Cerebellar cortex (tissue), 1 donor: ENCODE measurements around the gene LCOR.
A peak's percentile ranks its signal among the peaks of the same experiment; 100 is the strongest.
"Not testable (repeated sequence)": the region's sequence is repeated elsewhere in the genome, so short reads cannot be mapped to it uniquely, and the experiment has no call there.

Source experiments
- DNase-seq: peaks from one replicate; pipeline ENCODE4 v3.0.0-alpha.2; 2015; ENCODE audit warnings: low spot score

The LCOR gene

DNA sequence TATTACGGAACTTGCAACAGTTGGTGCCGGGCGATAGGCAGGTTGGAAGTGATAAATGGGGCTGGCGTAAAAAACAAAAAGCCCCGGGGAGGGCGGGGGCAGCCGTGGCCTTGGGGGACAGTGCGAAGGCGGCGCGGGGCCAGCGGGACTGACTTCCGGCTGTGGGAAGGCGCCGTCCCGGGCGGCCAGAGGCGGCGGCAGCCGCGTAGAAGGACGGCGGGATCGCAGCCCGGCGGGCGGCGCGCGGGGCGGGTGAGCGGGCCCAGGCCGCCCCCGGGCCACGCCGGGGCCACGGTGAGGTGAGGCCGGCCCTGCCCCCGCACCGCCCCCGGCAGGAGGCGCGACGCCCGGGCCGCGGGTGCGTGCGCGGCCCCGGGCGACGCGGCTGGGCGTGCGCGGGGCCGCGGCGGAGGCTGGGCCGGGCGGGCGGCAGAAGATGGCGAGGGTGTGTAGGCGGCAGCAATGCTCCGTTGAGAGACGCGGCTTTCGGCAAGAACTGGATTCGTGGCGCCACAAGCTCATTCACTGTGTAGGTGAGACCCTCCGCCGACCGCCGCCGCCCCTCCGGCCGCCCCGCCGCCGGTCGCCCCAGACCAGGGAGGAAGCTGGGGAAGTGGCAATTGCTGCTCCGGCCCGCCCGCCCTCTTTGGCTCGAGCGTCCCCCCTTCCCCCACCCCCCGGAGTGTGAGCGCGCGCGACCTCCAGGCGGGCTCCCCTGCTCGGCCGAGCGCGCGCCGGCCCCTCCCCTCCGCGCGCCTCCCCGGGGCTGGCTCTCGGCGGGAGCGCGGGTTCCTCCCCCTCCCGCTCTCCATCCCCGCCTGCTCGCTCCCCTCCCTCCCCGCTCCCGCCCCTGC, at the start of gene LCOR:
LCOR (plus strand) TSS at position 432 of the 854 bp plus-strand sequence. CDS start 116,760 bp downstream, outside the sequence.
- peak; percentile 71 for DNase-seq

DNA sequence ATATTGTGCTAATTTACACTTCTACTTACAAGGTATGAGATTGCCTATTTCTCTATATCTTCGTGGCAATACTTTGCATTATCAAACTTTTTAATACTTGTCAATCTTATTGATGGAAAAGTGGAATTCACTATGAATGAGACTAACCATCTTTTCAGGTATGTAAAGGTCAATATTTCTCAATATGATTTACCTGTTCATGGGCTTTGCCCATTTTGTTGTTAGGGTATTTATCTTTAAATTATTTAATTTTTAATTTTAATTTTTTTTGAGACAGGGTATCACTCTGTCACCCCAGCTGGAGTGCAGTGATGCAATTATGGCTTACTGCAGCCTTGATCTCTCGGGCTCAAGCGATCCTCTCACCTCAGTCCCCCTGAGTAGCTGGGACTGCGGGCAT, 47.8 kb upstream of the LCOR start:
- DNase-seq = no peak

DNA sequence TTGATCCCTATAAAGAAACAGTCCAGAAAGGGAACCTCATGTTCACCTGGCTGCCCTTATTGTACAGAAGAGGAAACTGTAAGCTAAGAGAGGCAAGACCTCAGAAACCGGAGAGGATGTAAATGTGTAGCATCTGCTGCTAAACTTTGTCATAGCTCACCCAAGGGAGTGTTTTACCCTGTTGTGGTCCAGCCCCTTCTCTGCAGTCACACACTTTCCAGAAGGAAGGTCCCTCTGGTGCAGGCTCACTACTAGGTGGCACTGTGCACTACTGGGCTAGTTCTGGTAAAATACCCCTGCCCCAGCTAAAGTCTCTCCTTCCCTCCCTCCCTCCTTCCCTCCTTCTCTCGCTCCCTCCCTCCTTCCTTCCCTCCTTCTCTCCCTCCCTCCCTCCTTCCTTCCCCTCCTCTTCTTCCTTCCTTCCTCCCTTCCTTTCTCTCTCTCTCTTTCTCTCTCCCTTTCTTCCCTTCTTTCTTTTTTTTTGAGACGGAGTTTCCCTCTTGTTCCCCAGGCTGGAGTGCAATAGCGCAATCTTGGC, 42.5 kb upstream of the LCOR start:
- no peak for DNase-seq

DNA sequence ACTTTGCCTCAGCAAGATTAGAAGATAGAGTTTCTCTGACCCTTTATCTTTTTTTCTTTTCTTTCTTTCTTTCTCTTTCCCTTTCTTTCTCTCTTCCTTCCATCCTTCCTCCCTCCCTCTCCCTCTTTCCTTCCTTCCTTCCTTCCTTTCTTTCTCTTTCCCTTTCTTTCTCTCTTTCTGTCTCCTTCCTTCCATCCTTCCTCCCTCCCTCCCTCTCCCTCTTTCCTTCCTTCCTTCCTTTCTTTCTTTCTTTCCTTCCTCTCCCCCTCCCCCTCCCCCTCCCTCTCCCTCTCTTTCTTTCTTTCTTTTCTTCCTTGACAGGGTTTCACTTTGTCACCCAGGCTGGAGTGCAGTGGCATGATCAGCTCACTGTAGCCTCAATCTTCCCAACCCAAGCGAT, 40.2 kb upstream of the LCOR start:
- DNase-seq = no peak

DNA sequence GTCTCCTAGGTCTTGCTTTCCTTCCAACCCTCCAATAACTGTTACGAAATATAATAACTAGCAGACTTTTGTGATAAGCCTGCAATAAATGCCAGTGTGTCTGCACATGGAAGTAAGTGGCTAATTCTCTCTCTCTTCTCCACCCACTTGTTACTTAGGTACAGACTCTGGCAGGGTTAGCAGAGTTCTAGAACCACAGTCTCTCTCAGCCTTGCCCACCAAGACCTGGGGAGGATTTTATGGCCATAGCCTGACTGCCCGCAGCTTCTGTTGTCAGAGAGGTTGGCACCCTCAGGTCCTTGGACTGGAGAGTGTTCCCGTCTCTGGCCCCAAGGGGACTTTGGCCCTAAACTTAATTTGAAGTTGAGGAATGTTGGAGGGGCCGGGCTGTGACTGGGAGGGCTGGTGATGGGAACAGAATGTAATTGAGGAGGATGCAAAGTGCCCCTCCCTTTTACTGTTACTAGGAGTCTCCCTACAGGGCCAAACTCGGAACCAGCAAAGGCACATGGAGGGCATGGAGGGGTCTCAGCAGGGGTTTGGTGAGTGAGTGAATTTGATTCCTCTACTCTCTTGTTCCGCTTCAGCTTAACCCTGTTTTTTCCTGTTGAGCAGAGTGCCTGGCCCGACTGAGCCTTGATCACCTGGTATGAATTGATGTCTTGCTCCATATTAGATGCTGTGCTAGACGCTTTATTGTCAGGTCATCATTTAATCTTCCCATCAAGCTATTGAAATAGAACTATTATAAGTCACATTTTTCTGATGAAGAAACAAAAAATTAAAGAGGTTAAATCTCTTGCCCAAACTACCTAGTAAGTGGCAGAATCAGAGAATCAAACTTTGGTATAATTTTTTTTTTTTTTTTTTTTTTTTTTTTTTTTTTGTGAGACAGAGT, 37.0 kb upstream of the LCOR start:
- DNase-seq = no peak

DNA sequence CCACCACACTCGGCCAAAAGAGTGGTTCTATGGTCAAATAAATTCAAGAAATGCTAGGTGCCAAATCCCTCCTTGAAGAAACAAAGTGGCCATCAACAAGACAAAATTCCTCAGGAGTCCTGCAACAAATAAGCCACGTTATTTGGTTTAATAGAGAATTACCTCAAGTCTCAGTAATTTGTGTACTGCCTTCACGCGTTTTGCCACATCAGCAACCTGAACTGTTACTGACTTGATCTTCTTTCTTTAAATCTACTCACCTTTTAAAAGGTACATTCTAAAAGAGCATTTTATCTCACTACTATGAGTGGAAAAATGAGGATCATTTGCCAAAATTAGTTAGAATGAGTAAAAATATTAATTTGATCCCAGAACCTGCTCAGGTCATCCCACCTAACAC, 34.6 kb upstream of the LCOR start:
- no peak for DNase-seq

DNA sequence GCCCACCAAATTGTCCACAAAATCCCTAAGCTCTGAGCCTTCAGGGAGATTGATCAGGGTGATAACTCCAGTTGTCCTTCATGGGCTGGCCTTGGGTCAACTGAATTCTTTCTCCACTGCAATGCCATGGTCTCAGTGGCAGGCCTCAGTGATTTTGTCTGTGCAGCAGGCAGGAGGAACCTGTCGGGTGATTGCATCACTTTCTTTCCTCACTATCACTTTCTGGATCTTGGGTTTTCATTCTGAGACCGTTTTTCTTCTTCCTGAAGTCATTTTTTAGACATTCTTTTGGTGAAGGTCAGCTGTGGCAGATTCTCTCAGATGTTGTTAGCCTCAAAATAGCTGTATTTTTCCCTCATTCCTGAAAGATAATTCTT, 28.8 kb upstream of the LCOR start:
- DNase-seq = no peak

DNA sequence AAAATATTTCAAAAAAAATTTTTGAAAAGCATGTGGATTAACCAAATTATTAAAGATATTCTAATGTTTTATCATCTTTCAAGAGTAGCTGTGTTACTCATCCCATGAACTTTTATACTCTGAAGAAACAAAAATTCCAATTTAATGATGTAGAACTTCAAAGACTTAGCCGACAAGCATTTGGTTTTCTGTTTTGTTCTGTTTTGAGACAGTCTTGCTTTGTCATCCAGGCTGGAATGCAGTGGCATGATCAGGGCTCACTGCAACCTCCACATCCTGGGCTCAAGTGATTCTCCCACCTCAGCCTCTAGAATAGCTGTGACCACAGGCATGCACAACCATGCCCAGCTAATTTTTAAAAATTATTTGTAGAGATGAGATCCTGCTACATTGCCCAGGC, 17.8 kb upstream of the LCOR start:
- DNase-seq = no peak

DNA sequence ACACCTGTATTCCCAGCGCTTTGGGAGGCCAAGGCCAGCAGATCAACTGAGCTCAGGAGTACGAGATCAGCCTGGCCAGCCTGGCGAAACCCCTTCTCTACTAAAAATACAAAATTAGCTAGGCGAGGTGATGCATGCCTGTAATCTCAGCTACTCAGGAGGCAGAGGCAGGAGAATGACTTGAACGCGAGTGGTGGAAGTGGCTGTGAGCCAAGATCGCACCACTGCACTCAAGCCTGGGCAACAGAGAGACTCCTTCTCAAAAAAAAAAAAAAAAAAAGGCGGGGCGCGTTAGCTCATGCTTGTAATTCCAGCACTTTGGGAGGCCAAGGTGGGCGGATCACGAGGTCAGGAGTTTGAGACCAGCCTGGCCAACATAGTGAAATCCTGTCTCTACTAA, 13.1 kb upstream of the LCOR start:
- not testable (repeated sequence) for DNase-seq

DNA sequence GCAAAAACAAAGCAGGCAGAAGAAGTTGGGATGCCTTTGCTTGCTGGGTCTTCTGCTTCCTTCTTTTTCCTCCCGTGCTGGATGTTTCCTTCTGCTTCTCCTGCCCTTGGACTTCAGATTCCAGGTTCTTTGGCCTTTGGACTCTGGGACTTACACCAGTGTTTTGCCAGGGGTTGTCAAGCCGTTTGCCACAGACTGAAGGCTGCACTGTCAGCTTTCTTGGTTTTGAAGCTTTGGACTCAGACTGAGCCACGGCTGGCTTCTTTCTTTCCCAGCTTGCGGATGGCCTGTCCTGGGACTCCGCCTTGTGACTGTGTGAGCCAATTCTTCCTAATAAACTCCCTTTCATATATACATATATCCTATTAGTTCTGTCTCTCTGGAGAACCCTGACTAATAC, 11.3 kb upstream of the LCOR start:
- DNase-seq = no peak

DNA sequence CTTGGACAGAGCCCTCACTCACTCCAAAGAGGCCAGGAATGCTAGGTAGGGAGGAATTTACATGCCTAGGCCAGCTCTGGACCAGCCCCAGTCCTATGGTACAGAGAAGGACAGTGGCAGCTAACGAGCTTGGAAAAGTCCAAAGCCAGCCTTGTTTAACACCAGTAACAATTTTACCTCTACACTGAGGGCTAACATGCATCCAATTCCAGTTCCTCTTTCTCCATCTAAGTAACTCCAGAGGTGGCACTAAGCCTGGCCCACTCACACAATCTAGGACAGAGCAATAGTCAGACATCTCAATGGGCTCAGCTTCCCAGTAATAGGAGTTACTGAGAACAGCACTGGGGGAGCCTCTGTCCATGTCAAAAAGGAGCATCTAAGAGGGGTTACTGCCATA, 5.7 kb upstream of the LCOR start:
- no peak for DNase-seq

DNA sequence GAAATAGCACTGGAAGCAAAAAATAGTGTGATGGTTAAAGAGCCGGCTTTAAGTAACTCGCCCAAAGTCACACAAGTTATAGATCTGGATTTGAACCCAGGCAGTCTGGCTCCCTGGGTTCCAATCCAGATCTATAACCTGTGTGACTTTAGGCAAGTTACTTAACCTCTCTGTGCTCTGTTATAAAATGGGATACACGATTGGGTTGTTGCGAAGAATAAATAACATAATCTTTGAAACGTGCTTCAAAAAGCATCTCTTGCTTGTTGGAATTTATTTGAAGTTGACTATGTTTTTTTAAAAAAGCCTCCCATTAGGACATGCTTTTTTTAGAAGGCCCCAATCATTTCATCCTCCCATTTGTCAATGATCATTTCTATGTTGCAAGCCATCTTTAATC, 3.5 kb upstream of the LCOR start:
- no peak for DNase-seq

DNA sequence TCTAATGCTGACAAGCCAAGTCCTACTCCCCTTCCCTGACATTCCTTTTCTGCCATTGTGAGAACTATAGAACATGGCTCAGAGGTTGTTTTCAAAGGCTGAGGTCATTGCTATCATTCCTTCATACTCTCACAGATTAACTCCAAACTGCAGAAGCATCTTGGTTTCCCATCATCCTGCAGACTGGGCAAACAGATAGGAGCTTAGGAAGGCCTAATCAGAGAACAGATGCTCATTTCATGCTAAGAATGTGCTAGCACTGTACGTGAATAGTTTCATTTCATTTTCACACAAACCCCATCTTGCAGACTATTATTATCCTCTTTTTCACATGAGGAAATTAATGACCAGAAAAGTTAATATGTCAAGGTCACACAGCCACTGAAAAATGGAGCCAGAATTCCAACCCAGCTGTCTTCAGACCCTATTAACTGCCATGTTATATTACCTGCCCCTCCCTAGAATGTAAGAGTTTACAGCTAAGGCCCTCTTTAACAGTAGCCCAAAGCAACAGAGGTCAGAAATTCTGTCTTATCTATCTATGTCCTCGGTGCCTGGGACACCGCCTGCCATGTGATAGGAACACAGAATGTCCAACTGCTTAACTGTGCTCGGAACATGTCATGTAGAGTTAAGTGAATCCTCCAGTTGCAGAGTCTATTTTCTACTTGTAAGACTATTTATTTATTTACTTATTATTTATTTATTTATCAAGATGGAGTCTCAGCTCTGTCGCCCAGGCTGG, 2.9 kb upstream of the LCOR start:
- no peak for DNase-seq

DNA sequence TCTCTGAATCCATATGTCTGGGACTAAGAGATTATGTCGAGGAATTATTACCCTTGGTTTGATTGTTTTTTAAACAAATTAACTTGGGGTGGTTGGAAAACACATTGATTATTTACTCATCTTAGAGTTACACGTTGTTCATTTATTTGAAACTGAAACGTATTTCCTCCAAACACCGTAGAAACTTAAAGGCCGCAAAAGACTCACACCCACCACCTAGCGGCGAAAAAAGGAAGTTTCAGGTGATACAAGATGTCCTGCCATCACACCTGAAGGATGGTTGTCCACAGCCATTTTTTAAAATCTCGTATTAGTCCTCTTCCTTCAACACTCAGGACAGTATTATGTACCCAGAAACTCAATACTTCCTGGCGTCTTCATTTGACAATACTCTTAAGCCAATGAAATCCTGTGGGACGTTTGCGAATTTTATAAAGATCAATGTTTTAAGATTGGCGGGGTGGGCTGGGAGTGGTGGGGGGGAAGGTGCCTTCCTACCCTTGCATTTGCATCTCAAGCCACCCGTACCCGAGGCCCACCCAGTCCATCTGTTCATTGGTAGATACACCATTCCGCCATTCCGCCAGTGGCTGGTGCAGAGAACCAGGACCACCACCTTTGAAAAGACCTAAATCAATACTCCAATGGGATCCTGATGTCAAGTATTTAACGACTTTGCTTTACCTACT, 1.4 kb upstream of the LCOR start:
- peak; percentile 68 for DNase-seq

DNA sequence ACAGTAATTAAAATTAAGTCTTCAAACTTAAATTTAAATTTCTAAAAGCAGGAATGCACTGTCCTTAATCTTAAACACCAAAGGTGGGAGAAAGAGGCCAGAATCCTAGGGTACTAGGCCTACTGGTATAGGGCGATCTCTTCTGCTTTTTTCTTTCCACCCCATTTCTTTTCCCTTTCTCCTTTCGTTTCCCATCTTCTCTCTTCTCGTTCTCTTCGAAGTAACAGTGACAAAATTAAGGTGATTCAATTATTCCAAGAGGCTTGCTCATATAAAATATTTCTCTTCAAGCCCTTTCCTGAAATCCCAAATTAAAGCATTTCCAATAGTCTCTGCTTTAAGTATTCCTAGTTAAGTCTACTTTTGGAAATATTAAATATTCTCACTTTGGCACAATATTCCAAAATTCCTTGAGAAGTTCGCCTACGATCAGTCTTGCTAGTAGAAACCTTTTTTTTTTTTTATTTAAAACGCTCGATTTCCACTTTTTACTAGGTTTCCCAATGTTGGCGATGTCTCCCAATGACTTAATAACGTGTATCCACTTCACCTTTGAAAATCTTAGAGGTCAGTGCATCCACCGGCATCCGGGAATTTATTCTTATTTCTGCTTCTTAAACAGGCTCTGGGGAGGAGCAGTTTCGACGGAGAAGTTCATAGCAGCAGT, 765 bp upstream of the LCOR start:
- DNase-seq = no peak

DNA sequence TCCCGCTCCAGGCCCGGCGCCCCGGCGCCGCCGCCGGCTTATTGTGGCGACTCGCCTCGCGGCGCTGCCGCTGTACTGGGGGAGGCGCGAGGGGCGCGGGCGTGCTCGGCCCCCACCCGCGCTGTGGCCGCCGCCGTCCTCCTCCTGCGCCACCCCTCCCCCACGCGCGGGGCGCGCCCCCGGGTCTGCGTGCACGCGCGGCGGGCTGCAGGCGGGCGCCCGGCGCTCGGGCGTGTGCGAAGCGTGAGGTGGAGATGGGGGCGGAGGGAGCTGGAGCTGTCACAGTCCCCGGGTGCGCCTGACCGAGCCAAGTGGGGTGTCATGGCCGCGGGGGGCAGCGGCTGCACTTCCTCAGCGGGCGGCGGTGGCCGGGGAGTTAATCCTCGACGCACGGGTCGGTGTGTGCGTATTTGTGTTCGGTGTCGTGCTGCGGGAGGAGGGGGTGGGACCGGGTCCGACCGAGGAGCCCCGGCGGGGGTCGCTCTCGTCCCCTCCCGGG, 672 bp downstream of the LCOR start:
- DNase-seq = peak; percentile 61

DNA sequence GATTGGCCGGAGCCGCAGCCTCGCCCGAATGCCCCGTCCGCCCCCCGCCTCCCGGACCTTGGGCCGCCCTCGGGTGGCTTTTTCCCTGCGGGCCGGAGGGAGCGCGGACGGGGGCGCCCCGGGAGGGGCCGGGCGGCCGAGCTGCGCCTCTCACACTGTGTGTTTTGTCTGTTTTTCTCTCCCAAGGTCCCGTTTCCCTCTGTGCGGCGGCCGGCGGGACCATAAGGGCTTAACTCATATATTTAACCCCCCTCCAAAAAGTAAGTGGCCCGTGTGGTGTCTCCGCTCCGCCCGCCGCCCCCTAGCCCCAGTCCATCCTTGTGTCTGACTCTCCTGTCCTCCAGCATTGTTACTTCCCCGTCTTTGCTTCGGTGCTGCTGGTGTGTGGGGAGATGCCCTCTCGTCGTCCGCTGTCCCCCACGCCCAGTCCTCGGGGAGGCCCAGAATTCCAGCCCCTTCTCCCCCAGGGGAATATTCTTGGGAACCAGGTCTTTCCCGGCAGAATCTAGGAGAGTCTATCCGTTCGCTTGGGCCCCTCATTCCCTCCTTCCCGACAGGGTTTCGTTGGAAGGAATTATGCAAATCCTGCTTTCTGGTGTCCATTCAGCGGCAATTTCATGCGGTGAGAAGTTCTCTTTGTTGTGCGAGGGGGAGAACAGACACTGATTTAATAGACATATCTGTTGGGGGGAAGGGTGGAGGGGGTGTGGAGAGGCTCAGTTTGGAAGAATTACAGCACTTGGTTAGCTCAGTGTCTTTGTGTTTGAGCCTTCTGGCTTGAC, 1.3 kb downstream of the LCOR start:
- peak; percentile 43 for DNase-seq

DNA sequence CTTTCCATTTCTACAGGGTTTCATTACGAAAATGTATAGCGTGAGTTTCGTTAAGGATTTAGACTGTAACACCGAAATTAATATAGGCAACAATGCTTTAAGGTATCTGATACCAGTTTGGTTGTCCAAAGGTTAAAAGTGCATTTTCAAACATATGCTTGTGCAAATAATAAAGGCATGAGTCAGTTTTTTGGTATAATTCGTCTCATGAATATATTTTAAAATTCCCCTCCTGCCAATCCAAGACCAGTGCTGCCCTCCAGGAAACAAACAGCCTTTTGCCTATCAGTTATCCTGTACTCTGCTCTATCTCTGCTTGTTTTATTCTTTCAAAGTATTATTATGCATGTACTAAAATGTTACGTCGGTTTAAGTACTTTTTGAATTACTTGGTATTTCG, 2.0 kb downstream of the LCOR start:
- no peak for DNase-seq

DNA sequence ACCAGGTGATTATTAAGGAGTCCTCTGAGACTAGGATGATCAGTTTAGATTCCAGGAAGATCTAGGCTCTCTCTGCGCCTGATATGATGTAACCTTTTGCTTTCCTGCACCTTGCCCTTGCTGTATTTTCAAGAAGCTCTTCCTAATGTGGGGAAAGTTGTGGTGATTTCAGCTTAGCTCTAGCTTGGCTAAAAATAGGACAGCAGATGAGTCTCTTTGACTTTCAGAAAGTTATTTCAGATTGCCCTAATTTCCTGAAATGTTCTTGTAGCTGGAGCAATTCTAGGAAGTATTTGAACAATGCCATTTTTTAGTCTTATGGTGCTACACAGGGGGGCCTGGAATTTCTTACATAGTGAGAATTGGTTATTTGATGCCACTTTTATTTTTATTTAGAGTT, 3.8 kb downstream of the LCOR start:
- DNase-seq = no peak

DNA sequence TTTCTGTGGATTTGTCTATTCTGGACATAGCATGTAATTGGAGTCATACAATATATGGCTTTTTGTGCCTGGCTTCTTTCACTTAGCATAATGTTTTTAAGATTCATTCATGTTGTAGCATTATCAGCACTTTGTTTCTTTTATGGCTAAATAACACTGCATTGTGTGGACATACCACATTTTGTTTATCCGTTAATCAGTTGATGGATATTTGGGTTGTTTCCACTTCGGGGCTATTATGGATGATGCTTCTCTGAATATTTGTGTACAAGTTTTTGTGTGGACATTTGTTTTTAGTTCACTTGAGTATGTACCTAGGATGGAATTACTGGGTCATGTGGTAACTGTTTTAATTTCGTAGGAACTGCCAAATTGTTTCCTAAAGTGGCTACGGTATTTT, 6.4 kb downstream of the LCOR start:
- DNase-seq = no peak
